Heart right ventricle (tissue), 16 donors: ENCODE results near the gene POMT1. TPM values are rescaled to one million over a fixed set of nuclear protein-coding genes. Genes with fewer than 3 reads are reported as not detected.

Experiments used
- ATAC-seq, 8 donors: fragments of 200-7000 bp; cut with Tn5 transposase; one replicate each; pipeline ENCODE4 v1.9.1; 2020; ENCODE audit warnings: mild to moderate bottlenecking in 8 of 8, moderate library complexity in 8 of 8, moderate number of reproducible peaks in 1 of 8
- DNase-seq, 2 donors: peaks; one replicate each; pipeline ENCODE4 v3.0.0-alpha.2; 2020
- H3K27ac ChIP-seq, 10 donors: fragments of 200-600 bp; sonication (generic) in 2 of 10; one replicate each; pipeline versions ENCODE4 v1.5.0 to v1.8.0; 2020 to 2022; ENCODE audit warnings: mild to moderate bottlenecking in 3 of 10
- H3K27me3 ChIP-seq, 7 donors: fragments of 200-600 bp; one replicate each; pipeline ENCODE4 v1.8.0; 2021 to 2022; ENCODE audit warnings: mild to moderate bottlenecking in 2 of 7
- H3K36me3 ChIP-seq, 9 donors: fragments of 200-600 bp; sonication (generic) in 1 of 9; one replicate each; pipeline versions ENCODE4 v1.5.0 to v1.8.0; 2020 to 2022; ENCODE audit warnings: mild to moderate bottlenecking in 2 of 9
- H3K4me1 ChIP-seq, 9 donors: fragments of 200-600 bp; sonication (generic) in 1 of 9; one replicate each; pipeline versions ENCODE4 v1.5.0 to v1.8.0; 2020 to 2022; ENCODE audit warnings: mild to moderate bottlenecking in 4 of 9
- H3K4me3 ChIP-seq, 10 donors: fragments of 200-600 bp; sonication (generic) in 2 of 10; one replicate each; pipeline versions ENCODE4 v1.5.0 to v1.8.0; 2020 to 2022; ENCODE audit warnings: mild to moderate bottlenecking in 7 of 10, moderate library complexity in 2 of 10
- H3K9me3 ChIP-seq, 11 donors: fragments of 200-600 bp in 10 of 11; sonication (generic) in 2 of 11; one replicate each; pipeline versions ENCODE4 v1.5.0 to v1.8.0; 2013 to 2022; ENCODE audit warnings: mild to moderate bottlenecking in 2 of 11, control low read depth in 1 of 11, moderate library complexity in 1 of 11
- CTCF ChIP-seq, 9 donors: fragments of 200-600 bp; sonication (generic) in 2 of 9; IDR thresholded peaks; one replicate each; pipeline versions ENCODE4 v1.5.0 to v1.8.0; 2021 to 2022; ENCODE audit warnings: antibody characterized with exemption in 9 of 9, mild to moderate bottlenecking in 5 of 9, moderate library complexity in 1 of 9
- WGBS, 2 donors: extraction: QIAGEN DNeasy Blood & Tissue Kit; methylation state at CpG; one replicate each; pipeline ENCODE4 v1.1.7; 2013; ENCODE audit warnings: inconsistent platforms in 1 of 2; 5-methylcytosine and 5-hydroxymethylcytosine counted together
- intact Hi-C, 10 donors: fragments of 100-400 bp; cut with DNase I; formaldehyde crosslinking; loops; one replicate each; pipeline versions ENCODE4 v1.11.1 to v1.14.2; 2022
- polyA plus RNA-seq, 2 donors: library from polyadenylated mRNA; stranded (reverse); fragments of 200-250 nt; gene quantifications; one replicate each; pipeline ENCODE4 v1.2.3, GENCODE V29; 2013
- total RNA-seq, 10 donors: library from RNA; stranded (reverse); fragmentation: NEBNext Ultra II Directional in 3 of 10; extraction: Animal tissue kit (Norgen Biotek cat#: 25700) in 3 of 10; gene quantifications; one replicate each; pipeline versions ENCODE4 v1.2.1 to v1.2.4, GENCODE V29; 2021 to 2023
- donor health status: Arrhythmogenic right ventricular cardiomyopathy.
- donor health status: ischemic (EF 13 %, LVEDD 7.1; RV severe dilation, severe dysfunction).
- donor health status: healthy with polysubstance abuse.
- donor health status: DM: no; HTN: yes; CAD: no.
- donor health status: DM: no; HTN: no; CAD: no.
- donor health status: ischemic (EF 25% LVEDD 6.9; RV normal size, moderate dysfunction).
- donor health status: ischemic (EF 25% LVEDD 5.7; RV mildly dilated, moderate dysfunction).
- donor health status: healthy.
- donor health status: DM: yes; HTN: yes; CAD: no.
- donor health status: Ischemic cardiomyopathy.
- donor health status: ischemic (EF 35%, LVEDD 5.7; RV mildly dilated, moderate dysfunction).
- donor health status: nonischemic (EF 11% LVEDD 7.7; RV severe dilation, severe dysfunction).
- donor health status: DM: yes; HTN: yes; CAD: no.
- donor health status: PGD.
- donor health status: ischemic (EF 29% LVEDD 5.4; RV normal size, mild dysfunction).
- donor health status: nonischemic (EF 23%, LVEDD 6.1; RV moderate dilation, normal function).

POMT1 gene
- total and polyA plus RNA-seq, 12 donors = 17.0 to 34.1 (median 21.2) TPM

GRCh38 chr9:131474711-131475110 lies 28.0 kb upstream of the POMT1 start:
- intact Hi-C loops = loop anchor here in 9 of 10 donors (5.0 to 10.0 kb wide), 7 partner anchors 80 to 127 kb away; partner anchors contain the start of gene PRRC2B (in 3 of the 9)
- no peak for ATAC-seq
- no peak for TF ChIP-seq CTCF (IDR thresholded peaks at IDR 0.05)
- Histone ChIP-seq H3K27ac (peak overlapping the region in 1 of 10 donors; percentile 46), H3K36me3 (peaks cover 0 to 100% (median 94%) of the 10 kb centered on the region in 9 donors), H3K9me3 (peaks cover 0 to 12% (median 0%) of the 10 kb centered on the region in 11 donors), H3K4me1 (peaks cover 0 to 28% (median 20%) of the 10 kb centered on the region in 9 donors), H3K27me3 (no peaks in the 10 kb centered on the region), H3K4me3 (no peak overlapping the region)
- no peak for DNase-seq
- 85 to 87% methylated on average over 16 of the region's 16 CpGs for WGBS, 2 donors

GRCh38 chr9:131475111-131475955 lies 27.4 kb upstream of the POMT1 start:
- TF ChIP-seq CTCF (IDR thresholded peaks at IDR 0.05) = no peak
- Histone ChIP-seq H3K27me3 (no peaks in the 10 kb centered on the region), H3K27ac (peak overlapping the region in 3 of 10 donors; percentile 46 to 79 (median 68)), H3K36me3 (peaks cover 0 to 100% (median 93%) of the 10 kb centered on the region in 9 donors), H3K9me3 (peaks cover 0 to 12% (median 0%) of the 10 kb centered on the region in 11 donors), H3K4me1 (peaks cover 0 to 28% (median 20%) of the 10 kb centered on the region in 9 donors), H3K4me3 (no peak overlapping the region)
- intact Hi-C loops = loop anchor here in 9 of 10 donors (5.0 to 10.0 kb wide), 7 partner anchors 81 to 128 kb away; partner anchors contain the start of gene PRRC2B (in 3 of the 9)
- ATAC-seq = peak in 4 of 8 donors; percentile 1 to 40 (median 8)
- 89 to 92% methylated on average over 46 of the region's 46 CpGs for WGBS, 2 donors
- no peak for DNase-seq

- H3K27me3 ChIP-seq = no peaks in the 10 kb centered on the region
- peak; percentile 44 to 76 (median 55) for ATAC-seq
- peaks cover 0 to 100% (median 85%) of the 10 kb centered on the region in 9 donors for H3K36me3 ChIP-seq
- H3K4me1 ChIP-seq = peaks cover 0 to 28% (median 20%) of the 10 kb centered on the region in 9 donors
- peaks cover 0 to 12% (median 0%) of the 10 kb centered on the region in 11 donors for H3K9me3 ChIP-seq
- WGBS, 2 donors = 81 to 83% methylated on average over 40 of the region's 40 CpGs
- H3K27ac ChIP-seq = peak overlapping the region in 8 of 10 donors; percentile 27 to 79 (median 50)
- DNase-seq = peak in 1 of 2 donors; percentile 37
- no peak overlapping the region for H3K4me3 ChIP-seq
- intact Hi-C loops = loop anchor here in 9 of 10 donors (5.0 to 10.0 kb wide), 7 partner anchors 81 to 129 kb away; partner anchors contain the start of gene PRRC2B (in 3 of the 9)
- peak; percentile 25 to 65 (median 51) for TF ChIP-seq CTCF (IDR thresholded peaks at IDR 0.05)
Measured at GRCh38 chr9:131475956-131476776, 26.6 kb upstream of the POMT1 start.
